GM19463 (cell line): ENCODE results near the gene MOB3B.
"Not testable (repeated sequence)": the region's sequence is repeated elsewhere in the genome, so short reads cannot be mapped to it uniquely, and the experiment has no call there.

ENCODE experiments used
- ATAC-seq: cut with Tn5 transposase; IDR thresholded peaks from one replicate; pipeline ENCODE4 v1.9.1; 2021; ENCODE audit warnings: mild to moderate bottlenecking, moderate library complexity; ENCODE audit not compliant: unreplicated experiment

Gene MOB3B

DNA sequence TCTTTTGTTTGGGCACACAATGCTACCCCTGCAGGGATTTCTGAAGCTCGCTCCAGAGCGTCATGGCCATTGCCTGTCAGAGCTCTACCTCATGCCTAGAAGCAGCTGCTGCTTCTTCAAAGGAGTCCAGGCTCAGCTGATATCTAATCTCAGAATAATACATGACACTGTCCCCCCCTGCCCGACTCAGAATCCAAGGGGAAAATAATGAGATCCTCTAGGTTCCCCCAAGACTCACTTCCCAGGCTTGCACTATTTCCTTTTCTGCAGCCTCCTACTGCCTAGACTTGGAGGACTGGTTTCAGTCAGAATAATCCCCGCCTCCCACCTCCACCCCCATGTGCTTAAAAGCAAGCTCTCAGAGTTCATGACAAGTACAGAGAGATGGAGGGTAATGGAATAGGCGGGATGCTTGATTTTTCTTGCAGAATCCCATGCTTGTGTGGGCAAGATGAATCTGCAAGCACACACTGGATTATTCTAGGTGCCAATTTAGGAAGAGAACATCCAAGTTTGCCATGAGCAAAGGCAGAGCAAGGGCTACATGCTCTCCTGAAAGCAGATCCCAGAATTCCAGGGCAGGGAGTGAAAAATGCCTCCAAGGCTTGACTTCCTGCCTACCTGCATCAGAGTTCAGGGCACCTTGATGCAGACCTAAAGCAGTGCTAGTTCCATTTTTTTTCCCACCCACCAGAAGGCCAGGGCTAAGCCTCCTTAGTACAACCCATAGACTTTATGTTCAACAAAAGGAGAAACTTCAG, 102.9 kb downstream of the MOB3B start:
- no peak for ATAC-seq

DNA sequence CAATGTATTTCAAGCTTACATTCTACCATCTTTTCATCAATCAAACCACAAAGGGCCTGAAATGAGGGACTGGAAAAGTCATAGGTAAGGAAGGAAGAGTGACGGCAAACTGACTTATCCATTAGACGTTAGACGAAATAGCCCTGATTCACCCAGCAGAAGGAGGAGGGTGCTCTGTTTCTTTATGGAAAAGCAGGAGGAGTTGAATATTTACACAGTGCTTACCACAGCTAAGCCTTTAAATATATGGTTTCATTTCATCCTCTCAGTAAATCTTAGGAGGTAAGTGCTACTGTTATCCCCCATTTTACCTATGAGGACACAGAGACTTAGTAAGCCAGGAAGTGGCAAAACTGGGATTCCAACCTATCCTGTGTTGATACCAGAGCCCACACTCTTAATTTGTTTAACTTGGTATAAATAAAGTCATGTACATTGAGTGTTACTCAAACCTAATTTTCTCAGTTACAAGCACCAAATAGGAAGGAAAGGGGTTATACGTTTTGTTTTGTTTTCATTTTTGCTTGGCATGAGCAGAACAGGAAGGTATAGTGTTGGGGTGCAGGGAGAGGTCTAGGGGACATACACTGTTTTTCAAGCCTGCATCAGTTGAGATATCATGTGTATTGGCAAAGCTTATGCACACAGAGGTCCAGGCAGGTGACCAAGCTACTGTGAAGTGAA, 103.6 kb downstream of the MOB3B start:
- no peak for ATAC-seq

DNA sequence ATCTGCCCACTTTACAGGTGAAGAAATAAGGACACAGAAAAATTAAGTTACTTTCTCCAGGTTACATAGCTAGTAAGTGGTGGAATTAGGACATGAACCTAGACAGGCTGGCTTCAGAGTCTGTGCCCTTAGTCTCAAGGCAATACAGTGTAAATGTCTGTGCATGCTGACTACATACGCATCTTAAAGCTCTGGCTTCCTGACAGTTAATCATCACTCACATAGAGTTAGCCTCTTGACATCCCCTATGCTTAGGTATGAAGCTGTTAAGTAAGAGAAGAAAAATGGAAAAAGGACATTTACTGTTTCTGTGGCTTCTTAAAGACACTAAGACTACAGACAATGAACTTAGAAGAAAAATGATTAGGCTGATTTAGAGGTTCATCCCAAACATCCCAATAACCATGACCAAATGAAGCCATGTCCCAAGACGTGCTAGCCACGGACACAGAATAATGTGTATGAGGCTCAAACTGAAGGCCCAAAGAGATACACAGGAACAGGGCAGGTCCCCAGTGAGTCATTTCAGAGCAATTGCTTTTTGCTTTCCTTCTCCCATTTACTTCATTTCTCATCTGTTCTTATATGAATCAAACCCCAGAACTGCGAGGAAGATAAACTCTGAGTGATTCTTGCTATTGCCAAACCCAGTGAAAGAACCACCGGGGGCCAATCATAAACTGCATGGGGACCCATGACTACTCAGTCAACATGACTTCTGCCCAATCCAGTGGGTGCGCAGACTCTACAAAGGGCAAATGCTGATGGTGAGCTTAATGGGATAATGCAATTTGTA, 105.5 kb downstream of the MOB3B start:
- ATAC-seq, result no peak

DNA sequence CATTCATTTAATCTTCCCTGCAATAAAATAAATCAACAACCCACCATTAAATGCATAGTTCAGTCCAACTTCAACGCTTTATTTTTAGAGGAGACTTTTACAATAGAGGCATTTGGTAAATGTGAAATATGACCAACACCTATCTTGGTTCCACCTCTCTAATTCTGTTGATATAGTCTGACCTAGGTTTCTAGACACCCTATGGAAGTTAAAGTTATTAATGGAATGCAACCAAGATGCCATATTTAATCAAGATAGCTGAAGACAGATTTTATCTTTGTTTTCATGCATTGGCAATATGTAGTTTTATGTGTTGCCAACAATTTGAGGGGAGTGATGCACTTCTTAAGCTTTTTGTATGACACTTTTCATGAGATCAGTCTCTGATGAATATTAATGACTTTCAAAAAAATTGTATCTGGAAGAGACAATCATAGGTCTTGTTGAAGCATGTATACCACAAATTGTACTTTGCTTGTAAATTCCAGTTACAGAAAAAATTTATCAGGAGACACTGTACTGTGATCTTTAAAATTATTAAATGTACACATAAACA, 107.3 kb downstream of the MOB3B start:
- no peak for ATAC-seq

DNA sequence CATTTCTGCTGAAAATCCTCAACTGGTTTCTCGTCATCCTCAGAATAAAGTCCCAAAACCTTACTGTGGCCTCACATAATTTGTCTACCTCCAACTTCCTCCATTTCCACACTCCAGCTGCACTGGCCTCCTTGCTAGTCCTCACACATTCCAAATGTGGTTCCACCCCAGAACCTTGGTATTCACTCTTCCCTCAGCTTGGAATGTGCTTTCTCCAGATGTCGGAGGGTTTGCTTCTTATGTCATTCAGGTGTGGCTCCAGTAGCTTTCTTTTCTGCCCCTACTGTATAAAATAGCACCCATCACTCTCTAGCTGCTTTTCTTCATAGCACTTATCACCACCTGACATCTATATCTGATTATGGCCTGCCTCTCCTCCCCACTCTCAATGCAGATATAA, 108.0 kb downstream of the MOB3B start:
- ATAC-seq, result no peak

DNA sequence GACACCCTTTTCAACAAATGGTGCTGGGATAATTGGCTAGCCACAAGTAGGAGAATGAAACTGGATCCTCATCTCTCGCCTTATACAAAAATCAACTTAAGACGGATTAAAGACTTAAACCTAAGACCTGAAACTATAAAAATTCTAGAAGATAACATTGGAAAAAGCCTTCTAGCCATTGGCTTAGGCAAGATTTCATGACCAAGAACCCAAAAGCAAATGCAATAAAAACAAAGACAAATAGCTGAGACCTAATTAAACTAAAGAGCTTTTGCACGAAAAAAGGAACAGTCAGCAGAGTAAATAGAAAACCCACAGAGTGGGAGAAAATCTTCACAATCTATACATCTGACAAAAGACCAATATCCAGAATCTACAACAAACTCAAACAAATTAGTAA, 110.1 kb downstream of the MOB3B start:
- ATAC-seq, result not testable (repeated sequence)

DNA sequence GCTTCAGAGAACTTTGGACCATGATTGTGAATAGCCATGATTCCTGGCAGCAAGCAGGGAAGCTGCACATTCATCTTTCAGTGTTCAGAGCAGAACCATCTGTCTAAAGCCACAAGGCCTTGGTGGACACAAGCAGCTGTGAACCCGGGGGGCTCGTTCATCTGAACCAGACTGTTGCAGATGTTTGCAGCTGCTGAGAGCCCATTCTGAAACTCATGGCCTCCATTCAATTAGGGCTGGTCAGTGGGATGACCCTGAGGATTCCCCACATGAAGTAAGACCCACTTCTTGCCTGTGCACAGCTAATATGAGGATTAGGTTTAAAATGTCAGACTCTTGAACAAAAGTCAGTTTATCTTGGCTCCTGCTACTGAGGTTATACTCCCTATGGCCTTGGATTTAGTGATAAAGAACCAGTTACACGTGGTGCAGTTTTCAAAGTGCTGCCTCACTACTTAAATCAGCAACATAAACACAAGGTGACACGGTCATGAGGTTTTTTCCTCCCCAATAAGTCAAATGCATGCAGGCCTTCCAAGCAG, 115.3 kb downstream of the MOB3B start:
- no peak for ATAC-seq

DNA sequence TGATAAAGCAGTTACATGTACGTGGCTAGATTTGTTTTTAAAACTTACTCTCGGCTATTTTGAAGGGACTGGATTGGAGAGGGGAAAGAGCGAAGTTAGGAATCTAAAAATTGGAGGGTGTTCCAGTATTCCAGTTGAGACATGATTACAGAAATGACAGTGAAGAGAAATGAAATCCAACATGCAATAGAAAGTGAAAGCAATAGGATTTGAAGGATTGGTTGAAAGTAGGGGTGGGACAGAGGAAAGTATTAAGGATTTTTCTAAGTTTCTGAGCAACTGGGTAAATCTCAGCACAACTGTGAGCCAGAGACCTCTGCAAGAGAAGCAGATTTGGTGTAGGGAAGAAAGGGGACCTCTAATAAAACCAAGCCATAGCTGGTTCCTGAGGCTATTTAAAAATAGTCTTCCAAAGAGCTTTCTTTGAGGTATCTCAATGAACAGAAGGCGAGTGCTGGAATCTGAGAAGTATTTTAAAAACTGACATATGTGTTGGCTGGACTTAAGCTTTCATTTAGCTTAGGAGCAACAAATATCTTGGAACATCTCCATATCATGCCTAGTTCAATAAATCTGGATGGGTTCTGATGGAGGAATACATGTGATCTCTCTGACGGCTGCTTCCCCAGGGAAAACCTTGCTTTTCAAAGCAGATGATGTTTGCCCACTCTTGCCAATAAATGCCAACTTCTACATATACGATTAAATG, 115.9 kb downstream of the MOB3B start:
- no peak for ATAC-seq

DNA sequence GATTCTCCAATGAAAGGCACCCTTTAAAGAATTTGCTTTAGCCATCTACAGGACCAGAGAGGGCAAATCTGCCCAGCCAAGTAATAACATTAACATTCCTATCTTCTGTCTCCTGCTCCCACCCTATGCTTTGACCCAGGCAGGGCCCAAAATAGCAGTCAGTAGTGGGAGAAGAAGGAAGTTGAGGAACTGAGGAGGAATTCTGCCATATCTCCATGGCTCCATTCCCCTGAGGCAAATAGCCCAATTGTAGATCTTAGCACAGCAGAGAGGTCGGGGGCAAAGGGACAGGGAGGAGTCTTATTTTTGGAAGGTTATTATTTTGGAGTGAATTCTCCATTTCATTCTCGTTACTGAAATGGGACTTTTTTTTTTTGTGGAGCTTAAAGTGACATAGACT, 116.7 kb downstream of the MOB3B start:
- ATAC-seq, result no peak

DNA sequence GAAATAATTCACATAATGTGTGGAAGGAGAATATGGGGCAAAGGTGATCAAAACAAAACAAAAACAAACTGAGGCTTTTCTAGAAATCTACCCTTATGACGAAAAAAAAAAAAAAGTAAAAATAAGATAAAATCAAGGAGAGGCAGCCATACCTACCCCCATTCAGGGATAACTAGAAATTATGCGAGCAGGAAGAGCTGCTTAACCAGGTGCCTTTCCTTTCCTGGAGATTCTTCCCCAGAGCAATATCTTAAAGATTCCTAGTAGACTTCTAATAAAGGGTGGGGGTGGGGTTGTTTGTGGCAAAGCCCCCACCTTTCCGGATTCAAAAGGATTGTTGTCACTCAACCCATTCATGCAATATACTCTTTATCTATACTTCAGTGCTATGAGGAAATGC, 117.5 kb downstream of the MOB3B start:
- no peak for ATAC-seq

DNA sequence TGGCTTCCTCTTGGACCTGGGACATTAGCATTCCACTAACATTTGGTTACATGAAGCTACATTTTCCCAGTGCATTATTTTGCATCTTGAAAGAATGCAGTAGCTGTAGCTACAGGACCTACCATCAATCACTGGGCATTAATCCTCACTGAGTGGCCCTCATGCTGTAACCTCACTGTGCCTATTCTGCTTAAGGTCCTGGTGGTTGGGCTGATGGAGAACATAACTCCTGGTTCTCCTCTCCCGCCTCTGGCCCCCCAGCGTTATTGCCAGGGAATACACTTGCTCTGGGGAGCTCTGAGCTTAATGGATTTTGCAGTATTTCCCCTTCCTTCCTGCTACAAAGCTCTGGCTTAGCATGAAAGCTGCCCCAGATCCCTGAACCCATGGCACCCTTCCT, 121.1 kb downstream of the MOB3B start:
- ATAC-seq, result no peak

DNA sequence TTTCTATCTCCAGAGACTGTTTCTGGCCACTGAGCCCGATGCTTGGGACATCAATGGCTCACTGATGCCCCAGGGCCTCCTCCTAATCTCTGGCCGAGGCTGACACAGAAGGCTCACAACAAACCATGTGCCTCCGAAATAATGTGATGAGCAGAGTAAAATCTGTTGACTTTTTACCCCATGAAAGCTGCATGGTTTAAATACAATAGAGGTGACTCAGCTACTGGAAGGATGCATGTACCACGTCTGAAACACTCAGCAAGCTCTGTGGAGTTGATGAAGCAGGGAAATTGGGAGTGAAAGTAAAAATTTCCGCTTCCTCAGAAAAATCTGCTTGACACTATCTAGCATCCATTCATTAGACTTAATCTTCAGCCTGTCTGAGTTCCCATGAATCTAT, 121.6 kb downstream of the MOB3B start:
- no peak for ATAC-seq

DNA sequence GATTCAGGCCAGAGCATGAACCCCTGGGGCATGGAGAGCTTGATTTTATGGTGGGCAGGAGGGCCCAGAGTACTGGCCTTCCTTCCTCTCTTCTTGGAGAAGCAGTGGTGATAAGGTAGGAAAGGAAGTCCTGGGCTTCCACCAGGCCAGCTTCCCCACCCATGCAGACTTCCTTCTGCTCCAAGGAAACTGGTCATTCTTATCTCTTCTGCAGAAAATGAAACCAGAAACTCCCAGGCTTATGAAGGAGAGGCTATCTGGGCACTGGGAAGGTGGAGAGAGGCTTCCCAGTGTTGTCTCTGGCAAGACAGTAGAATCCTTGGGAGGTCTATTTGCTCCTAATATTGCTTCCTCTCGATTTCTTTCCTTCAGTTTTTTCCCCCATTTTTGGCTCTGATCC, 122.1 kb downstream of the MOB3B start:
- ATAC-seq, result no peak

DNA sequence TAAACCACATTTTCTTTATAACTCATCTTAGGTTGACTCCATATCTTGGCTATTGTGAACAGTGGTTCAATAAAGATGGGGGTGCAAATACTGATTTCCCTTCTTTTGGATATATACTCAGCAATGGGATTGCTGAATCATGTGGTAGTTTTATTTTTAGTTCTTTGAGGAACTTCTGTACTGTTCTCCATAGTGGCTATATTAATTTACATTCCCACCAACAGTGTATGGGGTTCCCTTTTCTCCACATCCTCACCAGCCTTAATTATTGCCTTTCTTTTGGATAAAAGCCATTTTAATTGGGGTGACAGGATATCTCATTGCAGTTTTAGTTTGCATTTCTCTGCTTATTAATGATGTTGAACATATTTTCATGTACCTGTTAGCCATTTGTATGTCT, 125.0 kb downstream of the MOB3B start:
- no peak for ATAC-seq

DNA sequence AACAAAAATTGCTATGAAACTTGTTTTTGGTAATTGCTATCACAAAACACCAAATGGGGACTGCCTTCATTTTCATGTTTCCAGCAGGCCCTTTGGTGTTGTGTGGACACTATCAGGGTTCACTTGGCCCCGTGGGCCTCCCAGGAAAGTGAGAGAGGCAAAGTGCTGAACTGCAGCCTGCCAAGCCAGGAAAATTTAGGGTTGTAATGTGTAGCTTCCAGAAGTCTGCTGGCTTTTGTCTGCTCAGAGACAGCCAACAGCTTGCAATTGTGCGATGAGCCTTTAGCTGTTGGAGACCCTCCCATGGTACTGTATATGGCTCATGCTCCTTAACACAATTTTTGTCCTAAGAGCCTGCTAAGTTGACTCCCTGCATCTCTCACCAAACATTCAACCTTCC, 127.0 kb downstream of the MOB3B start:
- no peak for ATAC-seq

DNA sequence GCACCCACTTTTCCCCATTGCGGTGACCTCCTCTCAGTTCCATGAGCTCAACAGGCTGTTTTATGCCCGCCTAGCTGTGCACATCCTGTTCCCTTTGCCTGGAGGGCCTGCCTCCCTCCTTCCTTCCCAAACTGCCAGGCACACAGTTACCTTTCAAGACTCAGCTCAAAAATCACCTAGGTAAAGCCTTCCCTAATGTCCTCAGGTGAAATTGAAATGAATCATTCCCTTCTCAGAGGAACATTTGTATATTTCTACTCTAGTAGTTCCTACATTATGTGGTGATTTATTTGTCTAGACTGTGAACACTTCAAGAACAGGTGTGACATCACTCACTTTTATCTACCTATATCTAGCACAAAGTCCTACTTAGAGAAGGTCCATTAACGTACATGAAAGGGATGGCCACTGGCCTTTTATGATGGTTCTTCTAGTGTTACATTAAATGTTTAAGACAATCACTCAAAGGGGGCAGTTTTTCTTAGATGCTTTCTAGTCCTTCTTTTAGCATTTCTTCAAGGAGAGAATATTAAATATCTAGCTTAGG, 129.2 kb downstream of the MOB3B start:
- no peak for ATAC-seq

DNA sequence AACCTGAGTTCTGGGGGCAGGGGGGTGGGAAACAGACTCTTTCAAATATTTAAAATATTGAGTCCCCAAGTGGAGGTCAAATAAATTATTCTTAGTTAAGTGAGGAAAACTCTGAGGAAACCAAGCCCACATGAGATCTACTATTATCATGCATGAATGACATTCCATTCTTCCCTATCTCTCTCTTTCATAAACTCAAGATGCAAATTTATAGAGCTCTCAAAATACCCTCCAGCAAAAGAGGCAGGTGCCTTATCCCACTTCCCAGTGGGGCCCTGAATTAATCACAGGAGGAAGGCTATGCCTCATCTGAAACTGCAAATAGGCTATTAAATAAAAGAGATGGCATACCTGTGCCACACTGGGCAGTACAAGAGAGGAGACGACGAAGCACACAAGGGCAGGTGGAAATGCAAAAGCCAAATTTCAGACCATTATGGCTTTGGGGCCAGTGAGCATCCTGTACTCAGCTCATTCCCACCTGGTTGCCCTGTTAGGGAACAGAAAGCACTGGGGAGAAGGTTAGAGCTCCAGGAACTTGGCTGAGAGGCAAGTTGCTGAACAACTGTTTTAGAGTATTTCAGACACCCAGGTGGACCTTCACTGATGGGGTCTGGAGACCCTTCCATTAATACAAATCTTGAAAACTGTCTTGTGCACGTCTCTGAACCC, 130.5 kb downstream of the MOB3B start:
- no peak for ATAC-seq

DNA sequence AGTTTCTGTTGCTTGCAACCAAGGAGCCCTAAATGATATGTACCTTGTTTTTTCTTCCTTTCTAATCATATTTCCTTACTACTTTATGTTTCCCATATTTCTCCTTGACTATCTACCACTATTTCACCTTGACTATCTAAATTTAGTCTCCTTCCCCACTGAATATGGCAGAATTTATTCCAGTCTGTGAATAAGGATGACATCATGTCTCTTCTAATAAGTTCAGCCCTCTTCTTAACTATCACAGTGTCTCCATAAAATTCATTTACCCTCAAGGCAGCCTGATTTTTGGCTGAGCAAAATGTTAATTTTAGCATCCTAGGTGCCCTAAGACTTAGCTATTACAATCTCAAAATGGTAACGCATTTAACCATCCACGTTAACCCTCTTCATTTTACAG, 133.1 kb downstream of the MOB3B start:
- ATAC-seq, result no peak

DNA sequence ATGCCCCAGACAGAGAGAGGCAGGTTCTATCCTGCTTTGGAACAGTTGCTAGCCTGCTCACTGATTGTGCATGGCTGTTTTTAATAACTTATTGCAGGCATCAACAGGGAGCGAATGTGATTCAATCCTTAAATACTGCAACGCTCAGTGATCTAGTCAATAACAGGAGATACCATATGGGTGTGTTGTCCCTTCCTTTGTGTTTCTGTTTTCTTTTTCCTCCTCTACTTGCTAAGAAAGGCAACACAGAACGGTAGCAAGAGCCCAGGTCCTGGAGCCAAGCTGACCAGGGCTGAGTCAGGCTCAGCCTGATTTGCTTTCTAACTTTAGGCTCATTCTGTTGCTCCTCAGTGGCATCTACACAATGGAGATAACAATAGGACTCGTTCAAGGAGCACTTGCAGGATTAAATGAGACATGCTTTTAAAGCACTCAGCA, 134.1 kb downstream of the MOB3B start:
- no peak for ATAC-seq

DNA sequence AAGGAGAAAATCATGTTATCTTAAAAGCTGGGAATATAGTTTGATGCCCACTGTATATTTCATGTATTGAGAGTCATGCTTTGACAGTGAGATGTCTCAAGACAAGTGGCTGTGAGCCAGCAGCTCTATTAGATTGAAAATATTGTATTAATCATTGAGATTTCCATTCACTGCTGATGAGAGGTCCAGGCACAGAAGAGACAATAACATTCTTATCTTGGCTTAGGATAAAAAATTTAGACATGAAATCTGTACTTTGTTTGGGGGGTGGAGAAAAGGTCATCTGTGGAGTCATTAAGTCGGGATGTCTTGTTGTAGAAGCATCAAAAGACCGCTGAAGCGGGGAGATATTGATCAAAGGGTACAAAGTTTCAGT, 134.8 kb downstream of the MOB3B start:
- ATAC-seq, result no peak
